ENCODE measurements around the gene KSR2.

DNA sequence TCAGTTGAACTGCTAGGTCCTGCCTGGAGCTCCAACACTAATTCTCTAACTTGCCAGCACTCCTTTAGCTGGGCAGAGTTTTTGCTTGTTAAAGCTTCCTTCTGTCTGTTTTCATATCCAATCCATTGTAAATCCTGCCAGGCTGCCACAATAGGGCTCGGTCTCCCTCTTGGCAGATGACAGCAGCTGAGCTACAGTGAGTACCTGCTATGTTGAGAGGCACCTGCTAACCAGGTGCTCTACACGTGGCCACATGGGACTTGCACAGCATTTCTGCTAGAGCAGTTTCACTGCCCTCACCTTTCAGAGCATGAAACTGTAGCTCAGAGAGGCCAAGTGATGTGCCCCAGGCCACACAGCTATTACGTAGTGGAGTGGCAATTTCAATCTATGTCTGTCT, 500.8 kb downstream of the KSR2 start:
- TF ChIP-seq, protein P1, sequence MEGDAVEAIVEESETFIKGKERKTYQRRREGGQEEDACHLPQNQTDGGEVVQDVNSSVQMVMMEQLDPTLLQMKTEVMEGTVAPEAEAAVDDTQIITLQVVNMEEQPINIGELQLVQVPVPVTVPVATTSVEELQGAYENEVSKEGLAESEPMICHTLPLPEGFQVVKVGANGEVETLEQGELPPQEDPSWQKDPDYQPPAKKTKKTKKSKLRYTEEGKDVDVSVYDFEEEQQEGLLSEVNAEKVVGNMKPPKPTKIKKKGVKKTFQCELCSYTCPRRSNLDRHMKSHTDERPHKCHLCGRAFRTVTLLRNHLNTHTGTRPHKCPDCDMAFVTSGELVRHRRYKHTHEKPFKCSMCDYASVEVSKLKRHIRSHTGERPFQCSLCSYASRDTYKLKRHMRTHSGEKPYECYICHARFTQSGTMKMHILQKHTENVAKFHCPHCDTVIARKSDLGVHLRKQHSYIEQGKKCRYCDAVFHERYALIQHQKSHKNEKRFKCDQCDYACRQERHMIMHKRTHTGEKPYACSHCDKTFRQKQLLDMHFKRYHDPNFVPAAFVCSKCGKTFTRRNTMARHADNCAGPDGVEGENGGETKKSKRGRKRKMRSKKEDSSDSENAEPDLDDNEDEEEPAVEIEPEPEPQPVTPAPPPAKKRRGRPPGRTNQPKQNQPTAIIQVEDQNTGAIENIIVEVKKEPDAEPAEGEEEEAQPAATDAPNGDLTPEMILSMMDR (IDR thresholded peaks at IDR 0.05; ENCODE audit: extremely low read depth in 1 of 2, insufficient read depth in 1 of 2, low read depth in 1 of 2, low read length in 2 of 2), result no peak
- no peak for TF ChIP-seq MYC (IDR thresholded peaks at IDR 0.05; ENCODE audit: low read depth, low read length)
- no peak for TF ChIP-seq GATA2 (IDR thresholded peaks at IDR 0.05; ENCODE audit: insufficient read depth, insufficient read length, low read depth, low read length)
- no peak for TF ChIP-seq EZH2 (IDR thresholded peaks at IDR 0.05; ENCODE audit: borderline replicate concordance, low read depth, low read length, severe bottlenecking)
- TF ChIP-seq POLR2A (IDR thresholded peaks at IDR 0.05; ENCODE audit: low read depth, low read length), result no peak
- TF ChIP-seq, protein P2, sequence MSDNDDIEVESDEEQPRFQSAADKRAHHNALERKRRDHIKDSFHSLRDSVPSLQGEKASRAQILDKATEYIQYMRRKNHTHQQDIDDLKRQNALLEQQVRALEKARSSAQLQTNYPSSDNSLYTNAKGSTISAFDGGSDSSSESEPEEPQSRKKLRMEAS (IDR thresholded peaks at IDR 0.05; ENCODE audit: insufficient read depth, insufficient read length), result no peak
- TF ChIP-seq JUN (IDR thresholded peaks at IDR 0.05; ENCODE audit: borderline replicate concordance, insufficient read depth, insufficient read length, low read depth), result no peak
- TF ChIP-seq FOS (IDR thresholded peaks at IDR 0.05; ENCODE audit: borderline replicate concordance, insufficient read depth, low read length), result no peak

Data from endothelial cell of umbilical vein (primary cell).